IMR-90 (cell line): ENCODE data around the gene FLNA. TPM values are rescaled to one million over a fixed set of nuclear protein-coding genes. Genes with fewer than 3 reads are reported as not detected.
A peak's percentile ranks its signal among the peaks of the same experiment; 100 is the strongest.

Experiments
- ATAC-seq: fragments of 200-7000 bp; cut with Tn5 transposase; 2 replicates; pipeline ENCODE4 v1.9.1; 2020; ENCODE audit warnings: low read depth, mild to moderate bottlenecking, moderate library complexity
- BruUV-seq: library from RNA; stranded (reverse); fragments of 400-500 nt; replicated peaks from 2 replicates; lab custom pipeline; 2021; lab: Mats Ljungman, UMichigan
- CTCF ChIA-PET: fragments of 300-600 bp; formaldehyde crosslinking; extraction: SDS; loops from one replicate; lab custom pipeline; 2021; ENCODE audit warnings: antibody characterized with exemption; lab: Yijun Ruan, JAX
- POLR2A ChIA-PET: fragments of 300-600 bp; sonication (Branson Sonifier 250); formaldehyde crosslinking; loops from one replicate; lab custom pipeline; 2022; ENCODE audit warnings: antibody characterized with exemption; ENCODE audit not compliant: unreplicated experiment; lab: Charles Lee
- DNase-seq: peaks from one replicate; pipeline ENCODE4 v3.0.0; 2013
- H2AFZ ChIP-seq: replicated peaks from 2 replicates; pipeline ENCODE3; 2013; ENCODE audit warnings: low read length, mild to moderate bottlenecking; ENCODE audit not compliant: poor library complexity
- H2AK5ac ChIP-seq: 2 replicates; pipeline ENCODE4 v1.6.1; 2013; ENCODE audit warnings: low read depth, low read length, inconsistent platforms
- H2AK9ac ChIP-seq: replicated peaks from 2 replicates; pipeline ENCODE3; 2013; ENCODE audit warnings: mild to moderate bottlenecking, low read depth, low read length, moderate library complexity; ENCODE audit not compliant: poor library complexity
- H2BK120ac ChIP-seq: 2 replicates; pipeline ENCODE4 v1.6.1; 2013; ENCODE audit warnings: low read depth, low read length, inconsistent platforms
- H2BK15ac ChIP-seq: 3 replicates; pipeline ENCODE4 v1.6.1; 2013; ENCODE audit warnings: low read depth, low read length, inconsistent platforms
- H2BK20ac ChIP-seq: 2 replicates; pipeline ENCODE4 v1.6.1; 2013; ENCODE audit warnings: low read depth, mild to moderate bottlenecking, inconsistent platforms, low read length, moderate library complexity
- H2BK5ac ChIP-seq: 2 replicates; pipeline ENCODE4 v1.6.1; 2013; ENCODE audit warnings: mild to moderate bottlenecking, low read depth, low read length, inconsistent platforms; ENCODE audit not compliant: poor library complexity, severe bottlenecking
- H3K14ac ChIP-seq: replicated peaks from 2 replicates; pipeline ENCODE4 v1.6.1; 2013; ENCODE audit warnings: low read depth, low read length, inconsistent platforms
- H3K18ac ChIP-seq: 2 replicates; pipeline ENCODE4 v1.6.1; 2013; ENCODE audit warnings: low read depth, low read length, control low read depth
- H3K23ac ChIP-seq: 2 replicates; pipeline ENCODE4 v1.6.1; 2013; ENCODE audit warnings: low read depth, low read length, inconsistent platforms
- H3K27ac ChIP-seq: 2 replicates; pipeline ENCODE4 v1.5.1; 2013; ENCODE audit warnings: mild to moderate bottlenecking, control low read depth, low read length; ENCODE audit not compliant: insufficient read depth
- H3K27me3 ChIP-seq: 2 replicates; pipeline ENCODE4 v1.6.1; 2013; ENCODE audit warnings: low read length; ENCODE audit not compliant: control insufficient read depth, insufficient read depth
- H3K36me3 ChIP-seq: 2 replicates; pipeline ENCODE4 v1.6.1; 2013; ENCODE audit warnings: low read length, mixed read lengths; ENCODE audit not compliant: control insufficient read depth, insufficient read depth
- H3K4ac ChIP-seq: 2 replicates; pipeline ENCODE4 v1.6.1; 2013; ENCODE audit warnings: low read depth, low read length, inconsistent platforms
- H3K4me1 ChIP-seq: 2 replicates; pipeline ENCODE4 v1.6.1; 2013; ENCODE audit warnings: low read length, mixed read lengths; ENCODE audit not compliant: control insufficient read depth, insufficient read depth
- H3K4me2 ChIP-seq: 2 replicates; pipeline ENCODE4 v1.6.1; 2013; ENCODE audit warnings: low read depth, mild to moderate bottlenecking, control low read depth, low read length, moderate library complexity
- H3K4me3 ChIP-seq: 2 replicates; pipeline ENCODE4 v1.5.1; 2013; ENCODE audit warnings: low read depth, mild to moderate bottlenecking, control low read depth, low read length, moderate library complexity; ENCODE audit not compliant: insufficient read depth
- H3K56ac ChIP-seq: 2 replicates; pipeline ENCODE4 v1.6.1; 2013; ENCODE audit warnings: low read length, inconsistent platforms; ENCODE audit not compliant: insufficient read depth; ENCODE audit errors: extremely low read depth
- H3K79me1 ChIP-seq, 2 experiments: 2 replicates each; pipeline ENCODE4 v1.6.1; 2013; ENCODE audit warnings: low read length in 2 of 2, inconsistent platforms in 1 of 2, low read depth in 1 of 2
- H3K9ac ChIP-seq: 2 replicates; pipeline ENCODE4 v1.6.1; 2013; ENCODE audit warnings: low read depth, low read length, control low read depth
- H3K9me1 ChIP-seq: 2 replicates; pipeline ENCODE4 v1.6.1; 2013; ENCODE audit warnings: low read length, inconsistent platforms; ENCODE audit not compliant: insufficient read depth
- H3K9me3 ChIP-seq: 2 replicates; pipeline ENCODE4 v1.6.1; 2013; ENCODE audit warnings: low read length; ENCODE audit not compliant: control insufficient read depth, insufficient read depth
- H4K20me1 ChIP-seq: 2 replicates; pipeline ENCODE4 v1.6.1; 2013; ENCODE audit warnings: low read length, inconsistent platforms; ENCODE audit not compliant: insufficient read depth
- H4K5ac ChIP-seq: 2 replicates; pipeline ENCODE4 v1.6.1; 2013; ENCODE audit warnings: mild to moderate bottlenecking, low read depth, low read length, control low read depth
- H4K8ac ChIP-seq, 2 experiments: 2 replicates each; pipeline ENCODE4 v1.6.1; 2013; ENCODE audit warnings: low read depth in 2 of 2, low read length in 2 of 2, control low read depth in 1 of 2, inconsistent platforms in 1 of 2
- H4K91ac ChIP-seq: 2 replicates; pipeline ENCODE4 v1.6.1; 2013; ENCODE audit warnings: low read depth, low read length, inconsistent platforms; ENCODE audit not compliant: insufficient read depth
- CHD1 ChIP-seq: IDR thresholded peaks from 2 replicates; pipeline ENCODE4 v1.6.1; 2012; ENCODE audit warnings: low read depth, low read length, improper control_type of control experiment
- ELK1 ChIP-seq: fragments of 150-350 bp; IDR thresholded peaks from 2 replicates; pipeline ENCODE4 v1.6.1; 2016; ENCODE audit warnings: low read depth, mild to moderate bottlenecking, low read length, moderate library complexity, borderline replicate concordance
- MAFK ChIP-seq: IDR thresholded peaks from 2 replicates; pipeline ENCODE4 v1.6.1; 2012; ENCODE audit warnings: low read depth, low read length, improper control_type of control experiment
- POLR2A ChIP-seq: IDR thresholded peaks from 2 replicates; pipeline ENCODE4 v1.6.1; 2012; ENCODE audit warnings: mild to moderate bottlenecking, low read depth, low read length
- RFX5 ChIP-seq: IDR thresholded peaks from 2 replicates; pipeline ENCODE4 v1.8.0; 2012; ENCODE audit warnings: low read depth, mild to moderate bottlenecking, low read length, moderate library complexity
- USF2 ChIP-seq: fragments of 150-350 bp; IDR thresholded peaks from 2 replicates; pipeline ENCODE4 v1.6.1; 2017; ENCODE audit warnings: mild to moderate bottlenecking, antibody characterized with exemption, low read length, low read depth
- WGBS, 2 experiments: methylation state at CpG; one replicate each; pipeline versions ENCODE4 v1.1.5 to v1.1.7; 2013; ENCODE audit warnings: missing lambda C conversion rate in 2 of 2; ENCODE audit not compliant: insufficient read length in 1 of 2; ENCODE audit errors: extremely low coverage in 2 of 2; 5-methylcytosine and 5-hydroxymethylcytosine counted together
- dilution Hi-C: fragments of 300-500 bp; cut with HindIII; formaldehyde crosslinking; loops from one replicate; pipeline ENCODE4 v1.14.3; 2018; ENCODE audit warnings: low sequenced_read_pairs; ENCODE audit not compliant: unreplicated experiment
- in situ Hi-C: fragments of 300-500 bp; cut with MboI; formaldehyde crosslinking; loops from 3 replicates; pipeline ENCODE4 v1.14.3; 2019; ENCODE audit warnings: low sequenced_read_pairs, inconsistent platforms, mixed read lengths
- intact Hi-C: fragments of 100-400 bp; cut with micrococcal nuclease; formaldehyde crosslinking; loops from 2 replicates; pipeline ENCODE4 v1.10.0; 2022
- polyA plus RNA-seq, 3 experiments: library from polyadenylated mRNA; depleted of rRNA; stranded (reverse); fragments of >200 nt; gene quantifications; 2 replicates each; pipeline ENCODE4 v1.2.3, GENCODE V29; 2012; ENCODE audit warnings: low replicate concordance in 1 of 3
- total RNA-seq: library from RNA; depleted of rRNA; stranded (reverse); fragments of >200 nt; gene quantifications from 2 replicates; pipeline ENCODE4 v1.2.3, GENCODE V29; 2012

FLNA gene
- total and polyA plus RNA-seq, 2 of the 4 experiments (the other 2 are of a cell fraction) = 1,356 to 1,357 TPM

- Histone ChIP-seq H3K4me2 (peak overlapping the region; percentile 90), H3K4ac (peak overlapping the region; percentile 93), H3K23ac (peak overlapping the region; percentile 68), H2BK120ac (peak overlapping the region; percentile 76), H3K27ac (peak overlapping the region; percentile 92), H3K18ac (peak overlapping the region; percentile 73), H2AK5ac (peak overlapping the region; percentile 86), H3K4me1 (peaks cover 4% of the 10 kb centered on the region), H2BK20ac (no peak overlapping the region), H2AFZ (peak overlapping the region; percentile 82), H3K27me3 (no peaks in the 10 kb centered on the region), H4K20me1 (no peaks in the 10 kb centered on the region), H2AK9ac (peak overlapping the region; percentile 90), H4K5ac (peak overlapping the region; percentile 81), H3K4me3 (peak overlapping the region; percentile 76), H4K8ac (peak overlapping the region; percentile 26 to 87; a peak in 2 of 4 replicates), H2BK5ac (peak overlapping the region; percentile 84), H3K14ac (peak overlapping the region; percentile 84), H3K56ac (0 out of 2 replicates have a peak overlapping the region, but pooled peaks have one; percentile 34), H4K91ac (peak overlapping the region; percentile 77; the same call in 1 of the 2 replicates), H3K9ac (peak overlapping the region; percentile 89), H2BK15ac (peak overlapping the region; percentile 48; the same call in 1 of the 3 replicates), H3K9me1 (peaks cover 3% of the 10 kb centered on the region; the same call in 1 of the 2 replicates), H3K79me1 (peaks cover 6 to 26% of the 10 kb centered on the region in 2 experiments; a peak in 3 of 4 replicates), H3K9me3 (no peaks in the 10 kb centered on the region), H3K36me3 (peaks cover 3% of the 10 kb centered on the region; the same call in 1 of the 2 replicates)
- TF ChIP-seq MAFK = no peak
- no peak for TF ChIP-seq CHD1
- no peak for TF ChIP-seq RFX5
- TF ChIP-seq ELK1 = no peak
- 0 out of 2 replicates have a peak, but pooled peaks have one; percentile 6 for TF ChIP-seq POLR2A
- no peak for TF ChIP-seq USF2
- dilution Hi-C loops (no loop called here), in situ Hi-C loops (no loop called here), intact Hi-C loops (loop anchor here (1.0 kb wide), 1 partner anchor 36 kb away; the partner anchor contains the start of gene FAM50A)
- no TSS peak for BruUV-seq
- DNase-seq = no peak
- WGBS, 2 experiments = 55% methylated on average over 4 of the region's 10 CpGs; no CpG with 5 or more reads in 1 of the 2 experiments
- no peak for ATAC-seq
- POLR2A ChIA-PET = no interaction called here
- CTCF ChIA-PET = no interaction called here
Measured at GRCh38 chrX:154408659-154409221, 34.3 kb upstream of the FLNA start.
